Panc1 (cell line): ENCODE results near the gene MAPK7. TPM values are rescaled to one million over a fixed set of nuclear protein-coding genes. Genes with fewer than 3 reads are reported as not detected.
A peak's percentile ranks its signal among the peaks of the same experiment; 100 is the strongest.

Experiments
- ATAC-seq: fragments of 200-7000 bp; cut with Tn5 transposase; 2 replicates; pipeline ENCODE4 v1.9.1; 2020; ENCODE audit warnings: mild to moderate bottlenecking, moderate library complexity
- BruUV-seq: library from RNA; stranded (reverse); fragments of 400-500 nt; replicated peaks from 2 replicates; lab custom pipeline; 2021; lab: Mats Ljungman, UMichigan
- CTCF ChIA-PET: fragments of 300-600 bp; sonication (Branson Sonifier 250); formaldehyde crosslinking; loops from one replicate; lab custom pipeline; 2022; ENCODE audit warnings: antibody characterized with exemption; lab: Charles Lee
- POLR2A ChIA-PET: fragments of 300-600 bp; sonication (Branson Sonifier 250); formaldehyde crosslinking; loops from one replicate; lab custom pipeline; 2022; ENCODE audit warnings: antibody characterized with exemption; lab: Charles Lee
- DNase-seq: peaks from one replicate; pipeline ENCODE4 v3.0.0-alpha.2; 2010; ENCODE audit warnings: low read depth, low spot score
- H3K27ac ChIP-seq: 2 replicates; pipeline ENCODE4 v1.5.1; 2011; ENCODE audit warnings: mild to moderate bottlenecking, low read length, inconsistent platforms
- H3K27me3 ChIP-seq: fragments of 200-500 bp; sonication (Bioruptor generic); 2 replicates; pipeline ENCODE4 v1.6.0; 2014; ENCODE audit warnings: low read length, inconsistent platforms; ENCODE audit not compliant: control insufficient read depth, insufficient read depth
- H3K36me3 ChIP-seq: fragments of 200-500 bp; sonication (Bioruptor generic); 2 replicates; pipeline ENCODE4 v1.5.1; 2014; ENCODE audit warnings: inconsistent platforms, mild to moderate bottlenecking, low read length, moderate library complexity; ENCODE audit not compliant: control insufficient read depth, insufficient read depth
- H3K4me1 ChIP-seq: 2 replicates; pipeline ENCODE4 v1.5.1; 2011; ENCODE audit warnings: inconsistent platforms, mild to moderate bottlenecking, low read length, moderate library complexity; ENCODE audit not compliant: control insufficient read depth, insufficient read depth
- H3K4me3 ChIP-seq, 2 experiments: 2 replicates each; pipeline ENCODE4 v1.5.1; 2011 to 2012; ENCODE audit warnings: low read depth in 2 of 2, low read length in 2 of 2, mild to moderate bottlenecking in 2 of 2, inconsistent platforms in 1 of 2, moderate library complexity in 1 of 2
- H3K9me3 ChIP-seq: fragments of 200-500 bp; sonication (Bioruptor generic); 2 replicates; pipeline ENCODE4 v1.5.1; 2014; ENCODE audit warnings: low read depth, mild to moderate bottlenecking, inconsistent platforms, low read length, moderate library complexity; ENCODE audit not compliant: control insufficient read depth, insufficient read depth
- POLR2AphosphoS5 ChIP-seq: IDR thresholded peaks from 2 replicates; pipeline ENCODE4 v1.6.1; 2012; ENCODE audit warnings: mild to moderate bottlenecking, low read depth, low read length, moderate library complexity
- SIN3A ChIP-seq: IDR thresholded peaks from 2 replicates; pipeline ENCODE4 v1.6.1; 2012; ENCODE audit warnings: low read depth, mild to moderate bottlenecking, low read length, moderate library complexity, borderline replicate concordance; ENCODE audit not compliant: insufficient read depth
- TCF7L2 ChIP-seq: IDR thresholded peaks from 2 replicates; pipeline ENCODE4 v1.6.1; 2011; ENCODE audit warnings: mild to moderate bottlenecking, low read depth, low read length, inconsistent platforms
- in situ Hi-C: cut with HindIII; loops from 2 replicates; pipeline ENCODE4 v1.10.0; 2016; ENCODE audit warnings: low sequenced_read_pairs, low pct_unique_long_range_greater_than_20kb
- intact Hi-C: fragments of 100-400 bp; cut with micrococcal nuclease; formaldehyde crosslinking; loops from one replicate; pipeline ENCODE4 v1.10.0; 2022; ENCODE audit not compliant: unreplicated experiment
- total RNA-seq: library from RNA; stranded (reverse); gene quantifications from one replicate; pipeline ENCODE4 v1.2.1, GENCODE V29; 2021; ENCODE audit not compliant: unreplicated experiment
- TF ChIP-seq, protein P1 (sequence below): fragments of 450-650 bp; IDR thresholded peaks from 2 replicates; pipeline ENCODE4 v1.5.1; 2017; ENCODE audit warnings: mild to moderate bottlenecking
- TF ChIP-seq, protein P2 (sequence below), 2 experiments: IDR thresholded peaks; 2 replicates each; pipeline ENCODE4 v1.6.1; 2011 to 2012; ENCODE audit warnings: low read depth in 2 of 2, control low read depth in 1 of 2, low read length in 1 of 2, mild to moderate bottlenecking in 1 of 2, moderate library complexity in 1 of 2; ENCODE audit not compliant: insufficient read depth in 1 of 2

MAPK7 gene
- total RNA-seq, 1 experiment from 2014 or later: 28.9 TPM

DNA sequence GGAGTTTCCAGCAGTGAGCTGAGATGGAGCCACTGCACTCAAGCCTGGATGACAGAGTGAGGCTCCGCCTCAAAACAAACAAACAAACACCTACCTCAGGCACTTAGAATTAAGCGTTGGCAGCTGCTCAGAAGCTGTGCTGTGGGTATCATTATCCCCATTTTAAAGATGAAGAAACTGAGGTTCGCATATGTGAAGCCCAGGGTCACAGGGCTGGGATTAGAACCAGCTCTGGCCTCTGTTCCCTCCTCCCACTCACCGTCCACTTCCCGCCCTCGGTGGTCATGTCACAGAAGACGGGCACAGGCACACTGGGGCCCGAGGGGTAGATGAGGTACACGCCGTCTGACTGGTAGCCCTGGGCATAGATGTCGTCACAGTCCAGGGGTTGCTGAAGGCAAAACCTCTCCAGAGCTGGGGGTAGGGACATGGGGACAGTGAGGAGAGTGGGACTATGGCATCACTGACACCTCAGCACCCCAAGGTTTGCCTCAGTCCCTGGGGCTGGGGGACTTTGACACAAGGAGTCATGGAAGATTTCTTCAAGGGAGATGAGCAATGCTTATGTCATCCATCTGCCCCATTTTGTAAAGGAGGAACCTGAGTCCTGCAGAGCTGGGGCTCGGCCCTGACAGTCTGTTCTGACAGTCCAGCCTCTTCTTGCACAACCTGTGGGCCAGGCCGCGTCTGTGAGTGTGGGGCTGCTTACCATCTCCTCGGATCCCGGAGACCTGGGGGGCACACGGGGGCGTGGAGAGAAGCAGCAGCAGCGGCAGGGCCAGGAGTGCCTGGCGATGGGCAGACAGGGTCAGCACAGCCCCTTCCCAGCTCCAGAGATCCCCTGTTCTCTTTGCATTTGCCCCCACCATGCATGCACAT, 8.0 kb downstream of the MAPK7 start:
- ATAC-seq (peak; percentile 75), DNase-seq (no peak)
- Histone ChIP-seq H3K4me1 (peaks cover 12% of the 10 kb centered on the region), H3K27me3 (no peaks in the 10 kb centered on the region), H3K4me3 (peak overlapping the region in 1 of 2 experiments; percentile 27; a peak in 1 of 4 replicates), H3K27ac (no peak overlapping the region), H3K9me3 (no peaks in the 10 kb centered on the region), H3K36me3 (no peaks in the 10 kb centered on the region)
- TF ChIP-seq, protein P1, sequence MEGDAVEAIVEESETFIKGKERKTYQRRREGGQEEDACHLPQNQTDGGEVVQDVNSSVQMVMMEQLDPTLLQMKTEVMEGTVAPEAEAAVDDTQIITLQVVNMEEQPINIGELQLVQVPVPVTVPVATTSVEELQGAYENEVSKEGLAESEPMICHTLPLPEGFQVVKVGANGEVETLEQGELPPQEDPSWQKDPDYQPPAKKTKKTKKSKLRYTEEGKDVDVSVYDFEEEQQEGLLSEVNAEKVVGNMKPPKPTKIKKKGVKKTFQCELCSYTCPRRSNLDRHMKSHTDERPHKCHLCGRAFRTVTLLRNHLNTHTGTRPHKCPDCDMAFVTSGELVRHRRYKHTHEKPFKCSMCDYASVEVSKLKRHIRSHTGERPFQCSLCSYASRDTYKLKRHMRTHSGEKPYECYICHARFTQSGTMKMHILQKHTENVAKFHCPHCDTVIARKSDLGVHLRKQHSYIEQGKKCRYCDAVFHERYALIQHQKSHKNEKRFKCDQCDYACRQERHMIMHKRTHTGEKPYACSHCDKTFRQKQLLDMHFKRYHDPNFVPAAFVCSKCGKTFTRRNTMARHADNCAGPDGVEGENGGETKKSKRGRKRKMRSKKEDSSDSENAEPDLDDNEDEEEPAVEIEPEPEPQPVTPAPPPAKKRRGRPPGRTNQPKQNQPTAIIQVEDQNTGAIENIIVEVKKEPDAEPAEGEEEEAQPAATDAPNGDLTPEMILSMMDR: no peak
- TF ChIP-seq, protein P2, sequence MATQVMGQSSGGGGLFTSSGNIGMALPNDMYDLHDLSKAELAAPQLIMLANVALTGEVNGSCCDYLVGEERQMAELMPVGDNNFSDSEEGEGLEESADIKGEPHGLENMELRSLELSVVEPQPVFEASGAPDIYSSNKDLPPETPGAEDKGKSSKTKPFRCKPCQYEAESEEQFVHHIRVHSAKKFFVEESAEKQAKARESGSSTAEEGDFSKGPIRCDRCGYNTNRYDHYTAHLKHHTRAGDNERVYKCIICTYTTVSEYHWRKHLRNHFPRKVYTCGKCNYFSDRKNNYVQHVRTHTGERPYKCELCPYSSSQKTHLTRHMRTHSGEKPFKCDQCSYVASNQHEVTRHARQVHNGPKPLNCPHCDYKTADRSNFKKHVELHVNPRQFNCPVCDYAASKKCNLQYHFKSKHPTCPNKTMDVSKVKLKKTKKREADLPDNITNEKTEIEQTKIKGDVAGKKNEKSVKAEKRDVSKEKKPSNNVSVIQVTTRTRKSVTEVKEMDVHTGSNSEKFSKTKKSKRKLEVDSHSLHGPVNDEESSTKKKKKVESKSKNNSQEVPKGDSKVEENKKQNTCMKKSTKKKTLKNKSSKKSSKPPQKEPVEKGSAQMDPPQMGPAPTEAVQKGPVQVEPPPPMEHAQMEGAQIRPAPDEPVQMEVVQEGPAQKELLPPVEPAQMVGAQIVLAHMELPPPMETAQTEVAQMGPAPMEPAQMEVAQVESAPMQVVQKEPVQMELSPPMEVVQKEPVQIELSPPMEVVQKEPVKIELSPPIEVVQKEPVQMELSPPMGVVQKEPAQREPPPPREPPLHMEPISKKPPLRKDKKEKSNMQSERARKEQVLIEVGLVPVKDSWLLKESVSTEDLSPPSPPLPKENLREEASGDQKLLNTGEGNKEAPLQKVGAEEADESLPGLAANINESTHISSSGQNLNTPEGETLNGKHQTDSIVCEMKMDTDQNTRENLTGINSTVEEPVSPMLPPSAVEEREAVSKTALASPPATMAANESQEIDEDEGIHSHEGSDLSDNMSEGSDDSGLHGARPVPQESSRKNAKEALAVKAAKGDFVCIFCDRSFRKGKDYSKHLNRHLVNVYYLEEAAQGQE (IDR thresholded peaks at IDR 0.05; ENCODE audit: insufficient read depth in 1 of 2, low read depth in 2 of 2, low read length in 1 of 2): no peak
- no peak for TF ChIP-seq POLR2AphosphoS5
- TF ChIP-seq SIN3A: no peak
- TF ChIP-seq TCF7L2: no peak
- BruUV-seq: no TSS peak
- in situ Hi-C loops (no loop called here), intact Hi-C loops (no loop called here)
- POLR2A ChIA-PET: no interaction called here
- CTCF ChIA-PET: interaction anchor here (0.6 kb wide), 1 partner anchor 50 kb away, joined by 4 read pairs; no protein-coding TSS in a partner anchor

DNA sequence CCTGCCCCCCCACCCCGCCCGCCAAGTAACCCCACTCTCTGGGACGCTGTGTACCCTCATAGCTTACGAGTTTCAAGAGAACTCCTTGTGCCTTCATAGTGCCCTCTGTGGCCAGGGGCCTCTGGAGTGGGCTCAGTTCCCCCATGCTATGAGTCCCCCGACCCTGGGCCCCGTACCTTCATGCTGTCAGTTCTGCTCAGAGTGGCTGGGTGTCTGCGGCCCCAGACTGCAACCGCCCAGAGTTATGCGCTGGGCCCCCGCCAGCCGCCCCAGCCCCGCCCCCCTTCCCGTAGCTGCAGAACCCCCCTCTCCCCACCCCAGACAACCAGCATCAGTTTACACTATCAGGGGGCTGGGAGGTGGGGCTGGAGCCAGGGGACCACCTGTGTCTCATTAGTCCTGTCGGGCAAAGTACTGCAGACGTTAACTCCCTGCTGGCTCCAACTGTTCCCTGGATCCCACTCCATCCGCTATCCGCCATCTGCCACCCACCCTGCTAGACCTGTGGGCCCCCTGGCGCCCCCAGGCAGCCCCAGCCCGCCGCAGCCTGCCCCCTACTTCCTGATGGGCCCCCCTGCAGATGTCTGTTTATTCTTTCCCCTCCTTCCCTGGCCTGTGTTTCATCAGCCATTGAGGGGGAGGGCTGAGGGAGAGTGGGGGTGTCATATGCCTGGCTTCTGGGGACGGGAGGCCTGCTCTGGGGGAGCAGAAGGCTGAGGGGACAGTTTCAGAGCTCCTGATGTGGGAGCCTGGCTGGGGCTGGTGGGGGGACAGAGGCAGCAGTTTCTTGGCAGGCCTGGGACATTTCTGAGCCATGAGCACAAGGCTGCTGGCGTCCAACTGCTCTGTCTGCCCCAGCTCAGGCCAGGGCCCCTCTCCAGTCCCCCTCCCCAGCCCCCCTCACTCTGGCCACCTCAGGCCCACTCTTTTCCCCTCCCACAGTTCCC, 8.9 kb downstream of the MAPK7 start, which contains the start of gene MFAP4:
Gene MFAP4 (minus strand): TSS at position 217 of the 947 bp plus-strand sequence. CDS start 35 bp downstream, at position 182.
- in situ Hi-C loops: no loop called here
- no TSS peak for BruUV-seq
- DNase-seq: no peak
- Histone ChIP-seq H3K27ac (no peak within 1 kb of the TSS; the same call in 1 of the 2 replicates), H3K4me3 (peak within 1 kb of the TSS in 1 of 2 experiments; percentile 27; a peak in 1 of 4 replicates), H3K4me1 (peaks cover 12% of the 10 kb centered on the region), H3K9me3 (no peaks in the 10 kb centered on the region), H3K36me3 (no peaks in the 10 kb centered on the region), H3K27me3 (no peaks in the 10 kb centered on the region)
- peak; percentile 47; the same call in 1 of the 2 replicates for ATAC-seq
- intact Hi-C loops: no loop called here
- POLR2A ChIA-PET: no interaction called here
- CTCF ChIA-PET: interaction anchor here (0.6 kb wide), 1 partner anchor 49 kb away, joined by 4 read pairs; no protein-coding TSS in a partner anchor
- TF ChIP-seq SIN3A (no peak), POLR2AphosphoS5 (no peak), TCF7L2 (no peak)
- TF ChIP-seq, protein P1: no peak
- TF ChIP-seq, protein P2 (IDR thresholded peaks at IDR 0.05; ENCODE audit: insufficient read depth in 1 of 2, low read depth in 2 of 2, low read length in 1 of 2): no peak
